SK-N-MC (cell line): ENCODE measurements around the gene SIMC1.

ENCODE experiments used
- DNase-seq: peaks from one replicate; pipeline ENCODE4 v3.0.0-alpha.2; 2011; ENCODE audit warnings: low read depth, low spot score
- H3K27ac ChIP-seq: fragments of 200-600 bp; sonication (generic); 2 replicates; pipeline ENCODE4 v1.5.1; 2016; ENCODE audit warnings: mixed run types
- H3K36me3 ChIP-seq: fragments of 200-600 bp; sonication (generic); 2 replicates; pipeline ENCODE4 v1.6.1; 2017; ENCODE audit warnings: antibody characterized with exemption, low read length, mixed read lengths; ENCODE audit not compliant: insufficient read depth
- H3K4me3 ChIP-seq: fragments of 200-600 bp; sonication (generic); 2 replicates; pipeline ENCODE4 v1.5.1; 2016
- H3K9ac ChIP-seq: fragments of 200-600 bp; sonication (generic); 2 replicates; pipeline ENCODE4 v1.8.0; 2017; ENCODE audit warnings: mixed run types, mixed read lengths; ENCODE audit not compliant: insufficient read length
- H3K9me3 ChIP-seq: fragments of 200-600 bp; sonication (generic); 2 replicates; pipeline ENCODE4 v1.6.1; 2017; ENCODE audit warnings: low read depth, mild to moderate bottlenecking, antibody characterized with exemption, low read length, moderate library complexity, mixed read lengths
- EZH2 ChIP-seq: fragments of 200-600 bp; sonication (generic); IDR thresholded peaks from one replicate; pipeline ENCODE4 v1.6.1; 2017; ENCODE audit warnings: antibody characterized with exemption
- FOXP2 ChIP-seq: optimal IDR thresholded peaks from 2 replicates; pipeline ENCODE3; 2011; ENCODE audit warnings: mild to moderate bottlenecking, moderate library complexity; ENCODE audit not compliant: insufficient read depth; ENCODE audit errors: extremely low read length, control extremely low read depth
- POLR2AphosphoS5 ChIP-seq: IDR thresholded peaks from 2 replicates; pipeline ENCODE4 v1.6.1; 2012; ENCODE audit warnings: mild to moderate bottlenecking, low read depth, low read length, borderline replicate concordance

The SIMC1 gene

GRCh38 chr5:176356179-176356566 is 117.9 kb downstream of the SIMC1 start:
- Histone ChIP-seq H3K9me3 (no peaks in the 10 kb centered on the region), H3K9ac (no peak overlapping the region), H3K36me3 (peaks cover 77% of the 10 kb centered on the region), H3K27ac (no peak overlapping the region), H3K4me3 (no peak overlapping the region)
- DNase-seq: no peak
- TF ChIP-seq POLR2AphosphoS5 (no peak), EZH2 (no peak), FOXP2 (no peak)

DNA sequence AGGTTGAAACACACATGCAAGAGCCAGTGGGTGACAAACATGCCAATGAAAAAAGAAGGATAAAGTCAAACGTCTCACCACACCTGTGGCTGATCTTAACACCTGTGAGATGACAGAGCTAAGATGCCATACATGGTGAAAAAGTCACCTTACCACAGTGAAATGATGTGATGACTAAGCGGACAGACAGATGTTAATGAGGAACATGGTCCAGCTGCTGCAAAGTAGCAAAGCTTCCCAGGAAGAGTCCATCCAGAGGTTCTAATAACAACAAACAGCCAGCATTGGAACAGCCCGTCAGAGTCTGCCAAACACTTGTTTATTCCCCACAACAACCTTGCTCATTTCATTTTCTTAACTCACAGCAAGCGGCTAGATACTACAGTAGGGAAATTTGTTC is 121.4 kb downstream of the SIMC1 start:
- Histone ChIP-seq H3K27ac (no peak overlapping the region), H3K9ac (no peak overlapping the region), H3K4me3 (no peak overlapping the region), H3K36me3 (peaks cover 42% of the 10 kb centered on the region), H3K9me3 (no peaks in the 10 kb centered on the region)
- DNase-seq: no peak
- TF ChIP-seq FOXP2: no peak
- TF ChIP-seq EZH2: no peak
- no peak for TF ChIP-seq POLR2AphosphoS5

DNA sequence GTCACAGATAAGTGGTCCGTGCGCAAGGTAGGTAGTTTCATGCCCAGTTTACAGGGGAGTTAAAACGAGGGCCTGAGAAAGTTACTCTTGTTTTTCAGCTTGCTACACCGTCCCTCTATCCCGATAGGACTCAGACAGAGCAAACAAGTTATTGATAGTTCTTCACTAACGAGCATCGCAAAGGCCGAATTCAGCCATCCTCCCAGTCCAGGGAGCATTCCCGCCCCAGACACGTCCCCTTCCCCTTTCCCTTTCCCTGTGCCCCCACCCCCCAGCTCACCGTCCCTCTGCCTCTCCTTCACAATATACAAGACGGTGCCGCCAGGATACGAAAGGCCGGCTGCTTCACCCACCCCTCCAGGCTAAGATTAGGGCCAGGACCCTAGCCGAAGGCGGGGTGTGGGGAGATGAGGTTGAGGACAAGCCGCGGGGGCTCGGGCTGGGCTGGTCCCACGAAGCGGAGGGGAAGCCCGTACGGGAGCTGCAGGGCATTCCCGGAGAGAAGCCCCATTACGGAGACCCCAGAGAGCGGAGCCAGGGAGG is 122.7 kb downstream of the SIMC1 start:
- Histone ChIP-seq H3K4me3 (peak overlapping the region; percentile 92), H3K27ac (no peak overlapping the region)
- no peak for DNase-seq

GRCh38 chr5:176361437-176362232 is 123.4 kb downstream of the SIMC1 start, which contains the start of gene KIAA1191:
KIAA1191 (minus strand) TSS chr5:176361764; CDS start chr5:176359508, 2,256 bp downstream.
- peak within 1 kb of the TSS; percentile 92 for H3K4me3 ChIP-seq
- peak; percentile 28 for DNase-seq
- TF ChIP-seq POLR2AphosphoS5 (peak; percentile 99), EZH2 (no peak), FOXP2 (peak; percentile 96)
- no peak within 1 kb of the TSS for H3K27ac ChIP-seq
- peaks cover 26% of the 10 kb centered on the region for H3K36me3 ChIP-seq
- H3K9me3 ChIP-seq: no peaks in the 10 kb centered on the region
- peak within 1 kb of the TSS; percentile 90 for H3K9ac ChIP-seq

More for the DNA sequence above, 122.7 kb downstream of the SIMC1 start:
- TF ChIP-seq FOXP2: no peak
- no peak for TF ChIP-seq POLR2AphosphoS5
- TF ChIP-seq EZH2: no peak
- H3K9ac ChIP-seq: peak overlapping the region; percentile 90
- peaks cover 32% of the 10 kb centered on the region for H3K36me3 ChIP-seq
- no peaks in the 10 kb centered on the region for H3K9me3 ChIP-seq

GRCh38 chr5:176362233-176362490 is 123.9 kb downstream of the SIMC1 start:
- Histone ChIP-seq H3K27ac (no peak overlapping the region), H3K9ac (peak overlapping the region; percentile 49)
- DNase-seq: no peak

DNA sequence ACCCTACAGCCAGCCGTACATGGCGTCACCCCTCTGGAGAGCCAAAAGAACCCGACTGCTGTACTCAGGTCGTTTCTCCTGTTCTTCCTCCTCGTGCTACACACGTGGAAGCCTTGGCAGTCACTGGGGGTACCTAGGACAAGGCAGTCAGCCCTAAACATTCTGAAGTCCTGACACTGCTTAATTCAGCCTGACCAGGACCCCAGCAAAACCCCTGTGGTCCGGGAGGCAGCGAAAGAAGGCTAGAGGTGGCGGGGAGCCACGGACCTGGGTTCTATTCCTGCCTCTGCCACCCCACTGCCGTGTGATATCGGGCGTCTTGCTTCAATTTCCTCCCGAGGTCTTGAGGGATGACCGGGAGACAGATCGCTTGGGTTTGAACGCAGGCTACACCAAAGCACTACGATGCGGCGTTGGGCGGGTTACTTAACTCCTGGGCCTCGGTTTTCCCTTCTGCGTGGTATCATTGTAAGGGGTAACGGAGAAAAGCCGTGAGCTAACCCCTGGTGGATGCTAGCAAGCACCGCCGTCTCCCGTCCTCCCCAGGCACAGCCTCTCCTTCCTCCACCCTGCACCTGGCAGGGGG is 126.6 kb downstream of the SIMC1 start:
- no peaks in the 10 kb centered on the region; the same call in 1 of the 2 replicates for H3K36me3 ChIP-seq
- H3K27ac ChIP-seq: no peak overlapping the region
- TF ChIP-seq POLR2AphosphoS5: no peak
- TF ChIP-seq FOXP2: peak; percentile 29
- TF ChIP-seq EZH2: no peak
- H3K9ac ChIP-seq: no peak overlapping the region
- H3K9me3 ChIP-seq: no peaks in the 10 kb centered on the region
- DNase-seq: no peak
- peak overlapping the region; percentile 90 for H3K4me3 ChIP-seq

More at GRCh38 chr5:176362233-176362490, 123.9 kb downstream of the SIMC1 start:
- Histone ChIP-seq H3K9me3 (no peaks in the 10 kb centered on the region), H3K4me3 (peak overlapping the region; percentile 92), H3K36me3 (peaks cover 22% of the 10 kb centered on the region)
- TF ChIP-seq POLR2AphosphoS5 (no peak), EZH2 (no peak), FOXP2 (no peak)

- H3K4me3 ChIP-seq: peak within 1 kb of the TSS; percentile 90
- DNase-seq: no peak
- no peaks in the 10 kb centered on the region for H3K9me3 ChIP-seq
- TF ChIP-seq FOXP2 (no peak), EZH2 (no peak), POLR2AphosphoS5 (no peak; the same call in 1 of the 2 replicates)
- peaks cover 4% of the 10 kb centered on the region; the same call in 1 of the 2 replicates for H3K36me3 ChIP-seq
- H3K27ac ChIP-seq: no peak within 1 kb of the TSS
- H3K9ac ChIP-seq: peak within 1 kb of the TSS; percentile 78
Measured at GRCh38 chr5:176365351-176366231, 127.4 kb downstream of the SIMC1 start, which contains the start of gene ARL10. ARL10 (plus strand) TSS chr5:176365487; CDS start chr5:176365564, 77 bp downstream.
